Upper lobe of left lung (tissue), 6 donors: Measurements from ENCODE around the gene TMCC1. TPM values are rescaled to one million over a fixed set of nuclear protein-coding genes. Genes with fewer than 3 reads are reported as not detected.

Experiments
- ATAC-seq, 2 donors: fragments of 200-7000 bp; cut with Tn5 transposase; one replicate each; pipeline ENCODE4 v1.9.1; 2022; ENCODE audit warnings: mild to moderate bottlenecking in 2 of 2, moderate library complexity in 2 of 2; ENCODE audit not compliant: low FRiP score in 2 of 2
- DNase-seq, 2 donors: peaks; one replicate each; pipeline ENCODE4 v3.0.0-alpha.2; 2019 to 2020
- H3K27ac ChIP-seq, 4 donors: fragments of 200-600 bp; sonication (generic); one replicate each; pipeline ENCODE4 v1.5.1; 2016 to 2019
- H3K27me3 ChIP-seq, 4 donors: fragments of 200-600 bp; sonication (generic); one replicate each; pipeline ENCODE4 v1.5.1; 2017 to 2019
- H3K36me3 ChIP-seq, 4 donors: fragments of 200-600 bp; sonication (generic); one replicate each; pipeline ENCODE4 v1.5.1; 2016 to 2019
- H3K4me1 ChIP-seq, 4 donors: fragments of 200-600 bp; sonication (generic); one replicate each; pipeline ENCODE4 v1.5.1; 2018 to 2019
- H3K4me3 ChIP-seq, 4 donors: fragments of 200-600 bp; sonication (generic); one replicate each; pipeline ENCODE4 v1.5.1; 2017 to 2019; ENCODE audit warnings: mild to moderate bottlenecking in 2 of 4, moderate library complexity in 1 of 4
- H3K9me3 ChIP-seq, 4 donors: fragments of 200-600 bp; sonication (generic); one replicate each; pipeline ENCODE4 v1.5.1; 2018 to 2019
- CTCF ChIP-seq, 6 experiments: fragments of 450-650 bp in 4 of 6; fragments of 200-600 bp in 2 of 6; sonication (generic) in 2 of 6; IDR thresholded peaks; one replicate each; pipeline ENCODE4 v1.5.1; 2016 to 2019; ENCODE audit warnings: antibody characterized with exemption in 6 of 6
- EP300 ChIP-seq, 4 donors: sonication (generic); formaldehyde crosslinking; IDR thresholded peaks; one replicate each; pipeline ENCODE4 v1.5.1; 2017; ENCODE audit warnings: antibody characterized with exemption in 4 of 4, control low read depth in 2 of 4
- POLR2A ChIP-seq, 4 donors: fragments of 450-650 bp; IDR thresholded peaks; one replicate each; pipeline ENCODE4 v1.5.1; 2016 to 2017; ENCODE audit warnings: antibody characterized with exemption in 4 of 4, mild to moderate bottlenecking in 2 of 4
- POLR2AphosphoS5 ChIP-seq, 2 donors: sonication (generic); formaldehyde crosslinking; IDR thresholded peaks; one replicate each; pipeline ENCODE4 v1.5.1; 2017; ENCODE audit warnings: antibody characterized with exemption in 2 of 2
- WGBS, 2 donors: methylation state at CpG; one replicate each; pipeline ENCODE4 v1.1.5; 2017 to 2018; 5-methylcytosine and 5-hydroxymethylcytosine counted together
- total RNA-seq, 6 donors: library from RNA; depleted of rRNA in 4 of 6; stranded (reverse); fragments of >200 nt in 4 of 6; gene quantifications; one replicate each; pipeline versions ENCODE4 v1.1.0 to v1.2.1, GENCODE V29; 2016 to 2021
- donor health status: DM: no; HTN: no; CAD: no; lungs with moderate emphysema.
- donor health status: DM: no; HTN: yes; CAD: no; lungs with severe emphysema.

Gene TMCC1
- total RNA-seq, 6 donors from 2014 or later: 16.9 to 39.2 (median 27.9) TPM

- ATAC-seq (no peak), DNase-seq (no peak)
- Histone ChIP-seq H3K4me1 (no peaks in the 10 kb centered on the region), H3K27me3 (no peaks in the 10 kb centered on the region), H3K27ac (no peak overlapping the region), H3K4me3 (no peak overlapping the region), H3K36me3 (no peaks in the 10 kb centered on the region), H3K9me3 (no peaks in the 10 kb centered on the region)
- TF ChIP-seq CTCF (IDR thresholded peaks at IDR 0.05) (no peak), POLR2AphosphoS5 (IDR thresholded peaks at IDR 0.05) (no peak), POLR2A (IDR thresholded peaks at IDR 0.05) (no peak), EP300 (IDR thresholded peaks at IDR 0.05) (no peak)
- whole genome bisulfite sequencing, 2 donors: 96 to 99% methylated on average over 3 of the region's 3 CpGs
Measured at GRCh38 chr3:129770604-129771003, 122.9 kb downstream of the TMCC1 start.

DNA sequence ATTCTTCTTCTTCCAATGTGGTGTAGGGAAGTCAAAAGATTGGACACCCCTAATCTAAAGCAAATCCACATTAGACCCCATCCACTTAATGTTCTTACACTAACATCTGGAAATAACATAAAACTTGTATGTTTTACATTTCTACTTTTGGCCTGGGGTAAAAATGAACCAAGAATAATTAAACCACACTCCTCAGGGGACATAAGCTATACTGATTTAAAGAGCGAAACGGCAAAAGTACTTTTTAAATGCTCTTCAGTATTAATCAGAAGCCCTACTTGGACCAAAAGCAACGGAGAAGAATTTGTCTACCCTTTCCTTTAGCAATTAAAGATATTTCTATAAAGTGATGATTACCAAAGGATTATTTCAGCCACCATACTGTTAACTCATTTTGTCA lies 123.9 kb downstream of the TMCC1 start:
- TF ChIP-seq CTCF (IDR thresholded peaks at IDR 0.05): no peak
- no peak for ATAC-seq
- H3K9me3 ChIP-seq: no peaks in the 10 kb centered on the region
- 95 to 96% methylated on average over 3 of the region's 3 CpGs for WGBS, 2 donors
- no peaks in the 10 kb centered on the region for H3K27me3 ChIP-seq
- no peak overlapping the region for H3K4me3 ChIP-seq
- H3K36me3 ChIP-seq: no peaks in the 10 kb centered on the region
- no peak for DNase-seq
- H3K4me1 ChIP-seq: no peaks in the 10 kb centered on the region
- H3K27ac ChIP-seq: no peak overlapping the region

DNA sequence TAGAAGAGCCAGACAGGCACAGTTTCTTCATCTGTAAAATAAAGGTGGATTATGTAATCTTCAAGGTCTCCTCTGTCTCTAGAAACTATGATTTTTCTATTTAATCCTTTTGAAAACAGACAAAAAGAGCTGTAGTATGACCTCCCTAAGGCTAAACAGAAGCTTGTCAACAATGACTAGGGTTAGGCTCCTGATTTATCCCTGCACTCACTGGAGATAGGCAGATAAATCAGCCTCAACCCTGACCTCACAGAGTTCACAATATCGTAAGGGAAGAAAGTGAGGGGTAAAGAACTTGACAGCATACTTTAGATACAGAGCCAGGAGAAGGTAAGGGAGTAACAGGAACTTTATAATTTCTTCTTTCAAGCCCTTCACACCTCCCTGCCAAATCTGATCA lies 124.8 kb downstream of the TMCC1 start:
- Histone ChIP-seq H3K4me1 (no peaks in the 10 kb centered on the region), H3K27me3 (no peaks in the 10 kb centered on the region), H3K4me3 (no peak overlapping the region), H3K9me3 (no peaks in the 10 kb centered on the region), H3K36me3 (no peaks in the 10 kb centered on the region), H3K27ac (no peak overlapping the region)
- WGBS, 2 donors: 82 to 89% methylated on average over 1 of the region's 1 CpG
- DNase-seq: no peak
- TF ChIP-seq EP300 (IDR thresholded peaks at IDR 0.05): no peak
- no peak for TF ChIP-seq POLR2AphosphoS5 (IDR thresholded peaks at IDR 0.05)
- no peak for TF ChIP-seq POLR2A (IDR thresholded peaks at IDR 0.05)
- TF ChIP-seq CTCF (IDR thresholded peaks at IDR 0.05): no peak
- no peak for ATAC-seq

DNA sequence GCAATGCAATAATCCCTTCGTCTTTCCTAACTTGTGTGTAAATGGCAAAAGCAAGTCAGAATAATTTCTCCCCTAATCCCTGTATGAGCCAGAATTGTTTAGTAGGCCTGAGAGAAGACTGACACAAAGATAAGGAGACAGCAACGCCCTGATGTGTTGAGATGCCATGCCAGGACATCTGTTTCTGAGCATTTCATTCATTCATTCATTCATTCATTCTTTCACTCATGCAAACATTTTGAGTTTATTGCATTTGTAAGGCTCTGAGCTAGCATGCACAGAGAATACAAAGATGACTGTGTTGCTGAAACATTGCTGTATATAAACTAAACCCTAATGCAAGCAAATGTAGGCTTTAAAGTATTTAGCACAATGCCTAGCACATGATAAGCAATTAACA lies 127.4 kb downstream of the TMCC1 start:
- no peaks in the 10 kb centered on the region for H3K36me3 ChIP-seq
- no peaks in the 10 kb centered on the region for H3K27me3 ChIP-seq
- DNase-seq (no peak), ATAC-seq (no peak)
- WGBS, 2 donors: 82 to 87% methylated on average over 2 of the region's 2 CpGs
- no peaks in the 10 kb centered on the region for H3K9me3 ChIP-seq
- H3K27ac ChIP-seq: no peak overlapping the region
- no peak for TF ChIP-seq CTCF (IDR thresholded peaks at IDR 0.05)
- no peak for TF ChIP-seq POLR2A (IDR thresholded peaks at IDR 0.05)
- TF ChIP-seq POLR2AphosphoS5 (IDR thresholded peaks at IDR 0.05): no peak
- no peak for TF ChIP-seq EP300 (IDR thresholded peaks at IDR 0.05)
- no peaks in the 10 kb centered on the region for H3K4me1 ChIP-seq
- H3K4me3 ChIP-seq: no peak overlapping the region

DNA sequence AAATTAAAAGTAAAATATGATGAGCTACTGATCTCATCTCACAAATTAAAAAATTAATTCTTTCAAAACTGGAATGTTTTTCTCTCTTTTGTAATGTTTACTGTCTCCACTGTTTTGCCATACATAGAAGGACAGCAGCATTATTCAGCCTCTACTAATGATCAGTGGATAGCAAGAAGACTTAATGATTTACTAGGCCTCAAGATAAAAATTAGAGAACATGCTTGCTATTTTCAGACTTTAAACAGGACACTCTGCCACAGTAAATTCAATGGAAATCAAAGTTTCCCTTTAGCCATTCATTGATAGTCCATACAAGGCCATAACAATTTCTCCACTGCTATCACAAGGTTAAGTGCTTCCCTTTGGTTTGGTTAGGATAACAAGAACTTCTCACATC lies 129.4 kb downstream of the TMCC1 start:
- ATAC-seq (no peak), DNase-seq (no peak)
- Histone ChIP-seq H3K36me3 (no peaks in the 10 kb centered on the region), H3K27me3 (no peaks in the 10 kb centered on the region), H3K27ac (no peak overlapping the region), H3K4me1 (no peaks in the 10 kb centered on the region), H3K9me3 (no peaks in the 10 kb centered on the region), H3K4me3 (no peak overlapping the region)
- TF ChIP-seq POLR2AphosphoS5 (IDR thresholded peaks at IDR 0.05) (no peak), EP300 (IDR thresholded peaks at IDR 0.05) (no peak), CTCF (IDR thresholded peaks at IDR 0.05) (no peak), POLR2A (IDR thresholded peaks at IDR 0.05) (no peak)
